ENCODE measurements around the gene MAPK10. TPM values are rescaled to one million over a fixed set of nuclear protein-coding genes. Genes with fewer than 3 reads are reported as not detected.

Gene MAPK10
- total RNA-seq, 2 donors from 2014 or later: 0.49 TPM; not detected in 1

DNA sequence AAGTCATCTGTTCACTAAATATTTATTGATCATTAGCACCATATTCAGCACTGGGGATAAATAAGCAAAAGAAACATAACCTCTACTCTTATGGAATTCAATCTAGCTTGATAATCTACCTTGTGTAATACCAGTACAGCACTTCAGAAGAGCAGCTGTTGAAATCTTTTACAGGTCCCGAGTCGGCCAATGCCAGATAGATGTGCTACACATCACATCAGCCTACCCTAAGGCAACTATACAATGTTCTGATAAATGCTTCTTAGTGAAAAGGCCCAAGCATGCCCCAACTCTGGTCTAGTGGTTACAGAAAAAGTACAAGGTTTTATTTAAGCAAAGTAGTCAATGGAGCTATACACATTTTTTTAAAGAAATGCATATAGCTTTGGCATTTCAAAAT is 68.7 kb downstream of the MAPK10 start:
- no peaks in the 10 kb centered on the region for H3K36me3 Mint-ChIP-seq (ENCODE audit: insufficient read depth in 2 of 2)
- no peaks in the 10 kb centered on the region for H3K27me3 Mint-ChIP-seq (ENCODE audit: low read depth)
- H3K9me3 Mint-ChIP-seq: peaks cover 0 to 3% of the 10 kb centered on the region in 2 donors
- H3K4me1 Mint-ChIP-seq (ENCODE audit: low read depth): no peaks in the 10 kb centered on the region
- DNase-seq (no peak), ATAC-seq (replicated peaks in 1 of 2) (no peak)
- H3K4me3 Mint-ChIP-seq: no peak overlapping the region
- H3K27ac Mint-ChIP-seq: no peak overlapping the region

DNA sequence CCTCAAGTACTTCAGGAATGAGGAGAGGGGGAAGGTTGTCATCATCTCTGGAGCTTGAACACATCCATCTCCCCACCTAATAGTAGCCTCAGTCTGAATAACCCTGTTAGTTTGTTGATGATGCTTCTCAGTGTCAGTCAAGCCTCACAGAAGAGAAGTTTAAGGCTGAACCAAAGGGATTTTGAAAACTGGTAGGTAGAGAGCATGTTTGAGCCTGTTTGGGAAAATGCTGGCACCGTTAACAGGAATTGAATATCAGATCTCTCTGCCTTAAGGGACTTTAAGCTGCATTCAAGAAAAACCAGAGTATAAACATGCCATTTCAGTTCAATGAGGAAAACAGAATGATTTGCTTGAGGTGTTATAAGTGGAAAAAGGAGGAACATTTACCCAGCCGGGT is 73.1 kb downstream of the MAPK10 start:
- no peak overlapping the region for H3K27ac Mint-ChIP-seq
- no peaks in the 10 kb centered on the region for H3K36me3 Mint-ChIP-seq (ENCODE audit: insufficient read depth in 2 of 2)
- peaks cover 0 to 3% of the 10 kb centered on the region in 2 donors for H3K9me3 Mint-ChIP-seq
- no peaks in the 10 kb centered on the region for H3K4me1 Mint-ChIP-seq (ENCODE audit: low read depth)
- DNase-seq (no peak), ATAC-seq (replicated peaks in 1 of 2) (no peak)
- no peak overlapping the region for H3K4me3 Mint-ChIP-seq
- H3K27me3 Mint-ChIP-seq (ENCODE audit: low read depth): no peaks in the 10 kb centered on the region

DNA sequence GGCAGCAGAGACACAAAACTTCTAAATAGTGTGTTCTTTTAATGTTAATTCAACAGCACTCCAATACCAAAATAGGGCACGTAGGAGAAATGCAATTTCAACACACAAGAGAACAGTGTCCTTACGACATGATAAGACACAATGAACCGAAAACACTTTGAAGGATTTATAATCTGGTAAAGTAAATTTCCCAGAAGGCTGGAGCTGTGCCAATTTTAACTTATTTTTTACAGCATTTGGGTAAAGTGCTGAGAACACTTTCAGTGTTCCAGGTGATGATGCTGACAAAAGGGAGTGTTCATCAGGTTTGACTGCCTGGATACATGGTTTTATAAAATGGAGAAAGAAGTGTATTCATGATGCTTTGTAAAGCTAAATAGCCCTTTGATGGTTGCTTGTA is 76.5 kb downstream of the MAPK10 start:
- no peaks in the 10 kb centered on the region for H3K36me3 Mint-ChIP-seq (ENCODE audit: insufficient read depth in 2 of 2)
- ATAC-seq (replicated peaks in 1 of 2) (no peak), DNase-seq (no peak)
- H3K4me3 Mint-ChIP-seq: no peak overlapping the region
- H3K4me1 Mint-ChIP-seq (ENCODE audit: low read depth): no peaks in the 10 kb centered on the region
- H3K9me3 Mint-ChIP-seq: no peaks in the 10 kb centered on the region
- H3K27me3 Mint-ChIP-seq (ENCODE audit: low read depth): no peaks in the 10 kb centered on the region
- no peak overlapping the region for H3K27ac Mint-ChIP-seq

DNA sequence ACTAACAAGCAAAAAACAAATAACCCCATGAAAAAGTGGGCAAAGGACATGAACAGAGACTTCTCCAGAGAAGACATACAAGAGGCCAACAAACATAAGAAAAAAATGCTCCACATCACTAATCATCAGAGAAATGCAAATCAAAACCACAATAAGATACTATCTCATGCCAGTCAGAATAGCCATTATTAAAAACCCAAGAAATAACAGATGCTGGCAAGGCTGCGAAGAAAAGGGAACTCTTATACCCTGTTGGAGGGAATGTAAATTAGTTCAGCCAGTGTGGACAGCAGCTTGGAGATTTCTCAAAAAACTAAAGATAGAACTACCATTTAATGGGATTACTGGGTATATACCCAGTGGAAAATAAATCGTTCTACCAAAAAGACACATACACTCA is 79.6 kb downstream of the MAPK10 start:
- no peaks in the 10 kb centered on the region for H3K36me3 Mint-ChIP-seq (ENCODE audit: insufficient read depth in 2 of 2)
- H3K27me3 Mint-ChIP-seq (ENCODE audit: low read depth): peaks cover 12% of the 10 kb centered on the region
- H3K9me3 Mint-ChIP-seq: no peaks in the 10 kb centered on the region
- H3K27ac Mint-ChIP-seq: no peak overlapping the region
- ATAC-seq (replicated peaks in 1 of 2) (no peak), DNase-seq (no peak)
- no peaks in the 10 kb centered on the region for H3K4me1 Mint-ChIP-seq (ENCODE audit: low read depth)
- H3K4me3 Mint-ChIP-seq: no peak overlapping the region

DNA sequence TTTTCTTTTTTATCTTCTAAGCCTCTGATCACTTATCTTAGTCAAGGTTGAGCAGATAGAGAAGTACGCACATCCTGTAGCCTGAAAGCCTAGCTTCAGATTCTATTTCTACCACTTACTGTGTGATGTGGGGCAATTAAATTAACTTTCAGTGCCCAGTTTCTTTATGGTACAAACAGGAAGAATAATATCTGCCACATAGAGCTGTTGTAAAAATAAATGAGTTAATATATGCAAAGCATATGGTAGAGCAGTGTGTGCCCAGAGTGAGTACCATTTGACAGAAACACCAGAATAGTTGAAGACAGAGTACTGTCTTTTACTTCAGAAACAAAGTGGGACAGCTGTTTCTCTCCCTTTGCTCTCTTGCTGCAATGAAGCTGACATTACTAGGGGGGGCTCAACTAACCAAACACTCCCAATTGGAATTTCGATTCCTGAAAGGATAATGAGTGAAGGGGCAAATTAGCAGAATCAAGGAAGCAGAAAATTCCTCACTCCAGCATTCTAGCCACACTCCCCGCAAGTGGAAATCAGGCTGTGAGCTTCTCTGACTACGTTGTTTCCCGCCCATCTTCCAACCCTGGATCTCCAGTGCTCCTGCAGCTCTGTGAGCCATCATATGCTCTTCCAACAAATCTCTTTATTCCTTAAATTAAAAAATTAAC is 80.4 kb downstream of the MAPK10 start:
- H3K9me3 Mint-ChIP-seq: no peaks in the 10 kb centered on the region
- H3K4me3 Mint-ChIP-seq: no peak overlapping the region
- ATAC-seq (replicated peaks in 1 of 2) (no peak), DNase-seq (no peak)
- H3K36me3 Mint-ChIP-seq (ENCODE audit: insufficient read depth in 2 of 2): no peaks in the 10 kb centered on the region
- peaks cover 12% of the 10 kb centered on the region for H3K27me3 Mint-ChIP-seq (ENCODE audit: low read depth)
- no peaks in the 10 kb centered on the region for H3K4me1 Mint-ChIP-seq (ENCODE audit: low read depth)
- no peak overlapping the region for H3K27ac Mint-ChIP-seq

DNA sequence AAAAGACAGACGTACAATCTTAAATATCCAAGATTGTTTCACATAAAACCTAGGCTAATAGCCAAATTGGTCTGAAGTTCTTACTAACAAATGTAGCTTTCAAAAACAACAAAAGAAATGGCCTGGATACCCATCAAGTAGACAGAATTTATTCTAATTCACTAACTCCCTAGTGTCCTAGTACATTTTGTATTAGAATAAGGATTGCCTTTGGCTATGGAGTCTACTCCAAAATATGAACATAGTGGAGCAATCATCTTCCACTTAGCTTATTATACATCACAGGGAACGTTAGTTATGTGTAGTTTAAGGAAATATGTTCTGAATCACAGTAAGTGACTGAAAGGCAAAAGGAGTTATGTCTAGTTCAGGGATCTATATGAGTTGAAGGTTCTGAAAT is 81.7 kb downstream of the MAPK10 start:
- Mint-ChIP-seq H3K36me3 (ENCODE audit: insufficient read depth in 2 of 2) (no peaks in the 10 kb centered on the region), H3K27me3 (ENCODE audit: low read depth) (peaks cover 12% of the 10 kb centered on the region), H3K4me3 (no peak overlapping the region), H3K9me3 (no peaks in the 10 kb centered on the region), H3K27ac (no peak overlapping the region), H3K4me1 (ENCODE audit: low read depth) (no peaks in the 10 kb centered on the region)
- no peak for ATAC-seq (replicated peaks in 1 of 2)
- DNase-seq: no peak

DNA sequence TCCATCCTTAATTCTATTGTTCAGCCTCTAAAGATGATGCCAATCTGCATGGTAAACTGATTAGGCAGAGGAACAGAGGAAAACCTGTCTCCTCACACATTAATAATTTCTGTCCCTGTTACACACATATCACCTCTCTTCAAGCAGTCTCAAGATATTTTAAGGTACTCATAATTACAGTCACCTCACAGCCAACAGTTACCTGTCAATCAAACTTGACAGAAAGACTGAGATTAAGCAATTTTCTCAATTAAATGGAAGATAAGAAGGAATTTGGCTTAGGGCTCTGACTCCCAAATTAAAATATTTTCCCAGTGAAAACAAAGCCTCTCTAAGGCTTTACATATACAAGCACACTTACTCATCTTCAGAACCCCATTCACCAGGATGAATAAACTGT is 85.2 kb downstream of the MAPK10 start:
- no peak for ATAC-seq (replicated peaks in 1 of 2)
- no peak overlapping the region for H3K4me3 Mint-ChIP-seq
- H3K9me3 Mint-ChIP-seq: no peaks in the 10 kb centered on the region
- peaks cover 12% of the 10 kb centered on the region for H3K27me3 Mint-ChIP-seq (ENCODE audit: low read depth)
- H3K27ac Mint-ChIP-seq: no peak overlapping the region
- no peaks in the 10 kb centered on the region for H3K36me3 Mint-ChIP-seq (ENCODE audit: insufficient read depth in 2 of 2)
- H3K4me1 Mint-ChIP-seq (ENCODE audit: low read depth): no peaks in the 10 kb centered on the region
- no peak for DNase-seq

DNA sequence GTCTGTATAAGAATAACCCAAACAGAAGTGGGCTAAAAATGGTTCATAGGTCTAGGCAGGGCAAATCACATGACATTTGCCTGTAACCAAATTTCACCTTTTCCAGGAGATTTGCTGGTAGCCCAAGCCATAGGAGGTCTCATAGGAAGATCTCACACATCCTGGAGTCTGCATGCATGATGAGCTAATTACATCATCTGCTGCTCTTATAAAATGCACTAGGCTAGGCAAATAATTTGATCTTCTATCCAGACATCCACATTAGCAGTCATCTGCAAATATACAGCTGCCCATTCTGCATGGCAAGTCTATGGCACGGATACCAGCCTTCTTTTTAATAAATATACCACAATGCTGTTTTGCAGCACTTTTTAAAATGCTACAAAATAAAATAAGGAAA is 87.2 kb downstream of the MAPK10 start:
- Mint-ChIP-seq H3K27me3 (ENCODE audit: low read depth) (peaks cover 12% of the 10 kb centered on the region), H3K9me3 (no peaks in the 10 kb centered on the region), H3K27ac (no peak overlapping the region), H3K36me3 (ENCODE audit: insufficient read depth in 2 of 2) (no peaks in the 10 kb centered on the region), H3K4me1 (ENCODE audit: low read depth) (no peaks in the 10 kb centered on the region), H3K4me3 (no peak overlapping the region)
- ATAC-seq (replicated peaks in 1 of 2) (no peak), DNase-seq (no peak)

DNA sequence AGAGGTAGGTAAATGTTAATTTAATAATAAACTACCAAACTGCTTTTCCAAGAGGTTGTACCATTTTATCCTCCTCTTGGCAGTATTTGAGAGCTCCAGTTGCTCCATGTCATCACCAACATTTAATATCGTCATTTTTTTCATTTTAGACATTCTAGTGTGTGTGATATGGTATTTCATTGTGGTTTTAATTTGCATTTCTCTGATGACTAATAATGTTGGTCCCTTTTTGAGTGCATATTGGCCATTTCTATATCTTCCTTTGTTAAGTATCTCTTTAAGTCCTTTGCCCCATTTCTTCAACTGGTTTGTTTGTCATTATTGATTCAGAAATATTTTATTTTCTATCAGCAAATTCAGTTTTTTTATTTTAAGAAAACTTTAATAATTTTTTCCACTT is 88.8 kb downstream of the MAPK10 start:
- Mint-ChIP-seq H3K27ac (no peak overlapping the region), H3K27me3 (ENCODE audit: low read depth) (peaks cover 2% of the 10 kb centered on the region), H3K36me3 (ENCODE audit: insufficient read depth in 2 of 2) (no peaks in the 10 kb centered on the region), H3K4me3 (no peak overlapping the region), H3K9me3 (no peaks in the 10 kb centered on the region), H3K4me1 (ENCODE audit: low read depth) (no peaks in the 10 kb centered on the region)
- DNase-seq: no peak
- no peak for ATAC-seq (replicated peaks in 1 of 2)

DNA sequence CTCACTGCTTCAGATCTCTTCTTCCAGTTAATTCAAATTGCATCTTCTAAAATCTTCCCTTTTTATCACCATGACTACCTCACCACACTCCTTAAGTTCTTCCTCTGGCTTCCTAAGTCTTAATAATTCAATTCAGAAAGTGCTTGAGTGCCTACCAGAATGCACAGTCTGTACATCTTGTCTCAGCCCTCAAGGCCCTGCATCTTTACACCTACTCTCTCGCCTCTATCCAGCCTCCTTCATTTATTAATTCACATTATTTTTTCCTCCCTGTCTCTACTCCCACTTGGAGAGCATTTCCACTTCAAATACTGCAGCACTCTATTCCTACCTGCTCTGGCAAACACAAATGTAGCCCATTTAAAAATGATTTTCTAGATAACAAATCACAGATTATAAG is 90.5 kb downstream of the MAPK10 start:
- no peaks in the 10 kb centered on the region for H3K27me3 Mint-ChIP-seq (ENCODE audit: low read depth)
- ATAC-seq (replicated peaks in 1 of 2) (no peak), DNase-seq (no peak)
- no peaks in the 10 kb centered on the region for H3K4me1 Mint-ChIP-seq (ENCODE audit: low read depth)
- no peaks in the 10 kb centered on the region for H3K9me3 Mint-ChIP-seq
- H3K4me3 Mint-ChIP-seq: no peak overlapping the region
- H3K36me3 Mint-ChIP-seq (ENCODE audit: insufficient read depth in 2 of 2): no peaks in the 10 kb centered on the region
- H3K27ac Mint-ChIP-seq: no peak overlapping the region

DNA sequence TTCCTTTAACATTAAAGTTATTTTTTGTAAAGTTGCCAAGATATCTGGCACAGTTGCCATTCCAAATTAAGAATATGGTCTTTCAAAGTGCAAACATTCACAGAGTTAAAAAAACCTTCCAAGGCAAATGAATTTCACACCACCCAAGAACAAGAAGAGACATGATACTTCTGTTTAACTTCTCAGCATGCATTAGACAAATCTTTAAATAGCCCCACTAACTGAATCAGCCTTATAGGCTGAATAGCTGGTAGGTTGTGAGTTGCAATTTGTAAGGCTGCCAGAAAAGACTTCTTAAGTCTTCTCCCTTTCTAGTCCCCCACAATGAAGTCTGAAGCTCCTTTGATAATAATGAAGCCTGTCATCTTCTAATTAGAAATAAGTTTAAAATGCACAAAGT is 95.6 kb downstream of the MAPK10 start:
- Mint-ChIP-seq H3K27me3 (ENCODE audit: low read depth) (no peaks in the 10 kb centered on the region), H3K27ac (no peak overlapping the region), H3K36me3 (ENCODE audit: insufficient read depth in 2 of 2) (no peaks in the 10 kb centered on the region), H3K9me3 (no peaks in the 10 kb centered on the region), H3K4me1 (ENCODE audit: low read depth) (no peaks in the 10 kb centered on the region), H3K4me3 (no peak overlapping the region)
- DNase-seq (no peak), ATAC-seq (replicated peaks in 1 of 2) (no peak)

DNA sequence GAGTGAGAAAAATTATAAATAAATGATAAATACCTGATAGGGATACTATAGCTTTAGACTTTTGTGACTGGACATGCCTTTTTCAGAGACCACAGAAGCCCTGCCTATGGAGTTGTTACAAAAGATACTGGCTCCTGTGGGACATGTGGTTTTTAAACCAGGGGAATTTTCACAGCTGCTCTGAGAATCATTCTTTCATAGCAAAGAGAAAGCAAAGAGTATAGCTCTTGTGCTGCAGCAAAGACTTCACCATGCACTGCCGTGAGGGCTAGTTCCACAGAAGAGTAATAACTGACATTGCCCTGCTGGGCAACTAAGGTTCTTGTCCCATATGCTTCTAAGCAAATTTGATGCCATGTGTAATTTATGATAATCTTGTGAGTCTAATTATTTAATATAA is 98.2 kb downstream of the MAPK10 start:
- Mint-ChIP-seq H3K36me3 (ENCODE audit: insufficient read depth in 2 of 2) (no peaks in the 10 kb centered on the region), H3K4me3 (no peak overlapping the region), H3K4me1 (ENCODE audit: low read depth) (no peaks in the 10 kb centered on the region), H3K27me3 (ENCODE audit: low read depth) (no peaks in the 10 kb centered on the region), H3K27ac (no peak overlapping the region), H3K9me3 (no peaks in the 10 kb centered on the region)
- ATAC-seq (replicated peaks in 1 of 2): no peak
- DNase-seq: no peak

DNA sequence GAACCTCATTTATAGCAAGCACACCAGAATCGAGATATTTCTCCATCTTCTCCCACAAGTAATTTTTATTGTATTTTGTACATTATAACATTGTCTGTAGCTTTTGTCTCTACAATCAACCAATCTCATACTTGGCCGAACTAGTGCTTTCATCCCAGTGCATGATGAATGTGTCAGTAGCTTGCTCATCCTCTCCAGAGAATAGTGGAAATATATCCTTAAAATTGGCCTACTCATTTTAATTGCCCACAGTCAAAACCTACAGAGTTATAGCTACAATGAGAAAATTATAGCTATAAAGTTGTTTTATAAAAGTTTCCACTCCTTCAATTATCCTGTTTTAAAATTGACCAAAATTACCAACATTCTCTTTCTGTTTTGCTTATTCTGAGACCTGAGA is 103.8 kb downstream of the MAPK10 start:
- no peak overlapping the region for H3K4me3 Mint-ChIP-seq
- H3K27ac Mint-ChIP-seq: no peak overlapping the region
- no peaks in the 10 kb centered on the region for H3K27me3 Mint-ChIP-seq (ENCODE audit: low read depth)
- no peaks in the 10 kb centered on the region for H3K36me3 Mint-ChIP-seq (ENCODE audit: insufficient read depth in 2 of 2)
- no peaks in the 10 kb centered on the region for H3K4me1 Mint-ChIP-seq (ENCODE audit: low read depth)
- DNase-seq (no peak), ATAC-seq (replicated peaks in 1 of 2) (no peak)
- peaks cover 0 to 2% of the 10 kb centered on the region in 2 donors for H3K9me3 Mint-ChIP-seq

DNA sequence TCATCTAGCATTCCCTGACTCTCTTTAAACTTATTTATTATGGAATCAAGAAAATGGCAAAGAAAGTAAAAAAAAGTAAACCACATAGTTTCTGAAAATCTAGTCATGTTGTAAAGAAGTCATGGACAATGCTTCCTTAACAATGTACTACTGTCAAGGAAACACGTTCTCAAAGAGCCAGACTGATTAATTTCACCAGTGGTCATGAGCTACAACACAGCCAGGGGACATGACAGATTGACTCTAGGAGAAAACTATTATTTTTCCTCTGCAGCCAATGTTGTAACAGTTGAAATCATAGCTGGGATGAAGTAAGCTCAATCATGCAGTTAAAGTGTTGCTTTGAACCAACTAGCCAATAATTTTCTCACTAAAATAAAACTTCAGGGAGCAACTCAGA is 109.2 kb downstream of the MAPK10 start:
- no peaks in the 10 kb centered on the region for H3K4me1 Mint-ChIP-seq (ENCODE audit: low read depth)
- no peak overlapping the region for H3K4me3 Mint-ChIP-seq
- no peak for ATAC-seq (replicated peaks in 1 of 2)
- peaks cover 0 to 2% of the 10 kb centered on the region in 2 donors for H3K9me3 Mint-ChIP-seq
- H3K27me3 Mint-ChIP-seq (ENCODE audit: low read depth): no peaks in the 10 kb centered on the region
- no peak for DNase-seq
- no peak overlapping the region for H3K27ac Mint-ChIP-seq
- no peaks in the 10 kb centered on the region for H3K36me3 Mint-ChIP-seq (ENCODE audit: insufficient read depth in 2 of 2)
